Erythroblast (primary cell): Measurements from ENCODE around the gene POU2AF3.

ENCODE experiments used
- DNase-seq, 2 experiments: peaks; one replicate each; lab custom pipeline; 2025; lab: John Stamatoyannopoulos, UW
- GATA1 ChIP-seq: IDR thresholded peaks from 2 replicates; pipeline ENCODE4 v1.6.1; 2011; ENCODE audit warnings: low read depth, mild to moderate bottlenecking, control low read depth, low read length, moderate library complexity
- POLR2A ChIP-seq: IDR thresholded peaks from 2 replicates; pipeline ENCODE4 v1.6.1; 2011; ENCODE audit warnings: mild to moderate bottlenecking, low read length

The POU2AF3 gene

DNA sequence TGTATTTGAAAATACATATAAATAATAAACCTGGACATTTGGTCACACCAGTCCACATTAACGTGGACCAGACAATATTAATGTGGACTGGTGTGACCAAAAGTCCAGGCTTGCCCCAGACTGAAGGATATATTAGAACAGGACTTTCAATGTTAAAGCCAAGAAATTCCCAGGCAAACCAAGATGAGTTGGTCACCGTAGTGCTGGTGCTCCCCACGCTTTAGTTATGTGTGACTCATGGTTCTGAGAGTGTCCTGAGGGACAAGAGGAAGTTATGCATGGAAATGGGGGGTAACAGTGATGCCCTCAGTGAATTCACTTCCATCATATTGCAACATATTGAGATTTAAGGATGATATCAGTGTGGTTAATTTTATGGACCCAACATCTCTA lies 49.4 kb downstream of the POU2AF3 start:
- TF ChIP-seq POLR2A (no peak), GATA1 (no peak)
- no peak for DNase-seq

DNA sequence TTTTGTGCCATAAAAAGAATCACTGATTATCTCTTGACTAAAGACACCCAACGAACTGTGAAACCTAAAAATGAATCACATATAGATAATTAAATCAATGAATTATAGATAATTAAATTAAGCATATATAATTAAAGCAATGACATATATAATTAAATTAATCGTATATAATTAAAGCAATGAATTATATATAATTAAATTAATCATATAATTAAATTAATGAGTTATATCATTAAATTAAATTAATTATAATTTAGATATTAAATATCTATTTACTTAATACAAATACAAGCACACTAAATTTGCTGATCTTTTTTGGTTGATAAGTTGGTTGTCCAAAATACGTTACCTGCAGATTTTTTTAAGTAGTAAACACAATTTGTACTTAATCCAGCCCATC lies 49.8 kb downstream of the POU2AF3 start:
- TF ChIP-seq POLR2A (no peak), GATA1 (no peak)

DNA sequence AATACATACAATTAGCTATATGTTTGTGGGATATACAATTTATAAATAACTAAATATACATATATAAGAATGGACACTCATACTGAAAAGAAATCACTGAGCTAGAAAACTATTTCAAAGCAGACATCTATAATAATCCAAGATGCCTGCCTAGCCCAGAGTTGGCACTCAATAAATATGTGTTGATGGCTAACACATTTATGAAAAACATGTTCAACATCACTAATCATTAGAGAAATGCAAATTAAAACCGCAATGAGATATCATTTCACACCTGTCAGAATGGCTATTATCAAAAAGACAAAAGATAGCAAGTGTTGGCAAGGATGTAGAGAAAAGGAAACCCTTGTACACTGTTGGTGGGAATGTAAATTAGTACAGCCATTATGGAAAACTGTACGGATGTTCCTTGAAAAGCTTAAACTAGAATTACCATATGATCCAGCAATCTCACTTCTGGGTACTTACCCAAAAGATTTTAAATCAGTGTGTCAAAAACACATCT lies 50.9 kb downstream of the POU2AF3 start:
- TF ChIP-seq GATA1 (no peak), POLR2A (no peak)
- no peak for DNase-seq

More for the DNA sequence above, 49.8 kb downstream of the POU2AF3 start:
- no peak for DNase-seq

DNA sequence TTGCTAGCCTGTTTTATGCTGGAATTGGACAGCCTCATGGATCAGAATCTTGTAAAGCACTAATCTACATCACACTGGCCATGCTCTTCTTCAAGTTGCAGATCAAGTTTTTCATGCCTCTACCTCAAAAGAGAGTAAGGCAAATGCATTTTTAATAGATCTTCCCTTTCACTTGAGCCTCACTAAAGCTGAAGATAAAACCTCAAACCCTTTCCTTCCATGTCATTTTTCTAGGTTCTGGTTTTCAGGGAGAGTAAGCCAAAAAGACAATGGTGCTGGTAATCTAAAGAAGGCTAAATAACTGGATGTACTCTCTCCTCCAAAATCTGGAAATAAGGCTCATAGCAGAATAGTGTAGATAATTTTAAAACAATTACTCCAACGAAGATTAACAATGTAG lies 52.5 kb downstream of the POU2AF3 start:
- TF ChIP-seq POLR2A = no peak
- no peak for TF ChIP-seq GATA1
- no peak for DNase-seq

DNA sequence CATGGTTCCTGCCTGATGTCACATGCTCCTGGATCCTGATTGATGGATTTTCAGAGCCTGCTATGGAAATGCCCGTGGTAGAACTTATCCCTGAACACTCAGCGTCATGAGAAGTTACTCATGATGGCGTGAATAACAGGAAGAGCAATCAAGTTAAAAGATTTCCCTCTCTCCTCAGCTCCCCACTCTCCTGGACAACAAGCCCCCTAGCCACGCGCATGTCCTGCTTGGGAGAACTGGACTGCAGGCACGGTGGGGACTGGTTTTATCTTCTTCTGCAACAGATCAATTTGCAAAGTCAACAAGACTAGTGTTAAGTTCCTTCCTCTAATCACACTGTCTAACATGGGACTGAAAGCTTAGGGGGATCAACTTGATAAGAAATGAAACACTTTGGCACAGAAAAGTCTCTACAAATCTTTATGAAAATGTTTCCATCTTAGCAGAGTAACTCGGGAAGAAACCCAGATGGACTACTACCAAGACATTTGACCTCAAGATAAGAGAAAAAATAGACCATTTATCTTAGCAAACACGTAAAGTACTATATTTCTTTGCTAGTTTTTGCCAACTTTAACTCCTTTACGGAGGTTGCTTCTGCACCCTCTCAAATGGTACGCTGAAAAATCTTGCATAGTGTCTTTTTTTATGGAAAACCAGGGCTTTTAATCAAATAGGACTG lies 53.2 kb downstream of the POU2AF3 start:
- no peak for DNase-seq
- TF ChIP-seq POLR2A (no peak), GATA1 (no peak)

DNA sequence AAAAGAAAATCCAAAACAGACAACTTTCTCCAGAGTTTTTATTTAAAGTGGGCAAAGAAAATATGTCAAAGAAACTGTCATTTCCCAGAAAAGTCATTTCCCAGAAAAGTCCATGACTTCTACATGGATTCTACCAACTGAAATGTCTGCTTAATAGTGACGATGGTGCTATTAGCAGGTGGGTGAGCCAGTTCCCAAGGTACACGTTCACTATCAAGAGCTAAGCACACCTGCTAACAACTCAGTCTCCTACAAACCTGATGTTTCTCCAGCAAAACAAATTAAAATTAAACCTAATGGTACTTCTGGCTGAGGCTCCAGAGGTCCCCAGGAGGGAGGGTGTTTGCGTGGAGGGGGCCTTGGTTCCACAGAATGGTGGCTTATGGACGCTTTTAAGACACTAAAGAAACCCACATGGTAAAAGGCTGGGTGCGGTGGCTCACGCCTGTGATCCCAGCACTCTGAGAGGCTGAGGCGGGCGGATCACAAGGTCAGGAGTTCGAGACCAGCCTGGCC lies 53.9 kb downstream of the POU2AF3 start:
- TF ChIP-seq POLR2A (no peak), GATA1 (no peak)

DNA sequence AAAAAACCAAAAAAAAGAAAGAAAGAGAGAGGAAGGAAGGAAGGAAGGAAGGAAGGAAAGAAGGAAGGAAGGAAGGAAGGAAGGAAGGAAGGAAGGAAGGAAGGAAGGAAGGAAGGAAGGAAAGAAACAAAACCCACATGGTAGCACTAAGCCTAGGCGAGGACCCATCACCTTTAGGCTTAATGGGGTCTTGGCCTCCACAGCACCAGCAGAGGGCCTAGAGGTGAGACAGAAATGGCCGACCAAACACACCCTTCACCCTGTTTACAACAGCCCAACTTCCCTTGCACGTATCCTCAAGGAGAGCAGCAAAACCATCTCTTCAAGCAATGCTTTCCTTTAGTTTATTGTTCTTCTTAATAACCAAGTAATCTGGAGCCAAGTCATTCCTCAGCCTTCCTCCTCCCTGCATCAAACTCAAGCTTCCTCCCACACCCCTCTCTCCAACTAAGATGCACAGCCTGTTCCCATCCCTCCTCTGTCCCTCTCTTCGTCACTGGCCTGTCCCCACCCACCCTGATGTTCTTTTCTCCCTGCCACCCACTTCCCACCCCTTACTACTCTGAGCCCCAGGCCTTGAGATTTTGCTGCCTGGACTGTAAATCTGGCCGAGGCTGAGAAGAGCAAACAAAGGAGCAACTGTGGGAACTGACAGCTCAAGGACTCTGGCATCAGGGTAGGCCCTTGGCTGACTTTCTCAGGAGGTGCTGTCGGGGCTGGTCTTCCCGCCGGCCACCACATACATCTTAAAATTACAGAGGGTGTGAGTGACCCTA lies 54.8 kb downstream of the POU2AF3 start:
- TF ChIP-seq POLR2A (no peak), GATA1 (no peak)

More for the DNA sequence above, 53.9 kb downstream of the POU2AF3 start:
- no peak for DNase-seq

DNA sequence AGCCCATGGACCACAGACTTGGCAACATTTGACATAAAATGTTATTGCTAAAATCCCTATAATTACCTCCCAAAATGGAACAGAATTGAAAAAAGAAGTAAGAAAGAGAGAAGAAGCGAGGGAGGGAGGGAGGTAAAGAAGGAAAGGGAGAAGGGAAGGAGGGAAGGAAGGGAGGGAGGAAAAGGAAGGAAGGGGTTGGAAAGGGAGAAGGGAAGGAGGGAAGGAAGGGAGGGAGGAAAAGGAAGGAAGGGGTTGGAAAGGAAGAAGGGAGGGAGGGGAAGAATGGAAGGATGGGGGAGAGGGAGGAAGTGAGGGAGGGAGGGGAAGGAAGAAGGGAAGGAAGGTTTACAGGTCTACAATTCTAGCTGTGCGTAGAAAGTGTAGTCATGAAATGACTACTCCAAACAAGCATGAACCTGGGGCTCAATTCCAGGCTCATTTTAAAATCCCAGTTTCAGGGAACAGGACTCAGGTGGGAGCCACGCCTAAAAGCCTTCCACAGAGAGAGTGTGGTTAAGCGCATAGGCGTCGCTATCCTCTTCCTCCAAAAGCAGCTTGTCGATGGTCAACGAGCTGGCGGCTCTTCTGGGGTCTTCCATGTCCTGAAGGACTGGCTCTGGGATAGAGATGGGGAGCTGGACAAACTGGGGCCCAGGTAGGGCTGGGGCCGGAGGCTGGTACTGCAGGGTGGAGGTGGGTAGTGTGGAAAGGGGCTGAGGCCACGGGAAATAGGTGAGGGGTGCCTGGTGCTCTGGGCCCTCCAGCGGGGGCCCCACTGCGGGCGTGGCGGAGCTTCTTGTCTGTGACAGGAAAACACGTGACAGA lies 55.6 kb downstream of the POU2AF3 start:
- DNase-seq = no peak
- no peak for TF ChIP-seq POLR2A
- no peak for TF ChIP-seq GATA1

More for the DNA sequence above, 54.8 kb downstream of the POU2AF3 start:
- no peak for DNase-seq

DNA sequence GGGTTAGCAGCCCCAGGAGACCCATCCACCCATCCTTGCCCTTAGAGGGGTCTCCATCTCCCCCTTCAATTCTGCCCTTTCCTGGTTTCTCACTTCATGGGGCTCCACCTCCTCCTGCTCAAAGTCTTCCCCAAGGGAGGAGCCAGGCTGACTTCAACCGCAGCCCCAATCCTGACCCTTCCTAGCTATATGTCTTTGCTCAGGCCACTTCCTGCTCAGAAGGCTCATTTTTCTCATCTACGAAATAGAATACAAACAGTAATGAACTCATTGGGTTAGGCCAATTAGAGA lies 56.2 kb downstream of the POU2AF3 start:
- DNase-seq = no peak
- TF ChIP-seq POLR2A (no peak), GATA1 (no peak)

DNA sequence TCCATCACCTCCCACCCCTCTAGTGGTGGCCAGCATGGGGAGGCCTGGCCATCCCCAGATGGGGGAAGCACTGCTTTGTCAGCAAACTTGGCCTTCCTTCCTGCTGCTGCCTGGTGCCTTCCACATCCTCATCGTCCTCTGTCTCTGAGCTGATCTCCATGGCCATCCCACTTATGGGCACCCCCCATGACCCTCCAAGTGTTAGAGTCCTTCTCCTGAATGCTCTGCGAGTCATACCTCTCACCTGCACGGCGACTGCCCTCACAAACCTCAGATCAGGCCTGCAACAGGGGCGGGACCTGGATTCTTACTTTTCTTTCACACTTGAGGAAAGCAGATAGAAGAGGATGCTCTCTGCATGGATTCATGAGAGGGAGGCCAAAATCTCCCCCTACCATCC lies 56.8 kb downstream of the POU2AF3 start:
- no peak for DNase-seq
- TF ChIP-seq POLR2A (no peak), GATA1 (no peak)

DNA sequence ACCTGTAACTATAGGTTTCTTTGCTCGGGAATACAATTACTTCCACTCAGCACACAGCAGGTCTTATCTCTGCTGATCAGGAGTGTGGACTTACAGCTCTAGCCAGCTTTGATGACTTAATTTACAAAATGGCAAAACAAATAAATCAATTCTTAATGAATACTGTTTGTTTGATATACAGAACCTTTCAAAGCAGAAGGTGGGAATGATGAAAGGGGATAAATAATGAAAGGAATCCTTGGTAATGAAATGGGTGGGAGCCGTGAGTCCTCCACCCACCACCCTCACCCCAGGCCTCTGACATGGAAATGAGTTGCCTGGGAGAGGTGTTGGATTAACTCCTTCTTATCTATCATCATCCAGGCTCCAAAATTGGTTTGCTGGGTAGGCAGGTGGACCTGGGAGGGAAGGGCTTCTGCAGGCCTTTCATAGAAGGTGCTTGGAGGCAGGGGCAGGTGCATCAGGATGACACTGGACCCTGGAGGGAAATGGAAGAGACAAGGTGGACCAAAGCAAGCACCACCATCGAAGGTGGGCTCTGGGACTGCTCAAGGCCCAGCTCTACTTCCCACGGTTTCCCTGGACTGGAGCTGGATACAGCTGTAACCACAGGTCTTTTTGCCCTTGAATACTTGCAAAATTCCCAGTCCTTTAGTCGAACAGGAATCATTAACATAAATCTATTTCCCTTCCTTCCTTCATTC lies 57.8 kb downstream of the POU2AF3 start:
- no peak for DNase-seq
- TF ChIP-seq GATA1 (no peak), POLR2A (no peak)

DNA sequence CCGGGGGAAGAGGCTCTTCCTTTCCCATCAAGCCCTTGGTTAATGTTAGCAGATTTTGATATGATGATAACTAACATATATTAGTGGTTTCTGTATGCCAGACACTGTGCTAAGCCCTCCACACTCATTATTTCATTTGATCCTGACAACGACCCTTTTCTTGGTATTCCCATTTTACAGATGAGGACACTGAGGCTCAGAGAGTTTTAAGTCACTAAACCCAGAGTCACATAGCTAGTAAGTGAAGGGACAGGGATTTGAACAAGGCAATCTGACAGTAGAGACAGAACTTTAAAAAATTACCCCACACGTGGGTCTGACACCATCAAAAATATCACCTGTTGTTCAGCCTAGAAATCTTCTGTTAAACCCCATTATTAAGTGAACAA lies 58.3 kb downstream of the POU2AF3 start:
- TF ChIP-seq POLR2A (no peak), GATA1 (no peak)
- no peak for DNase-seq

DNA sequence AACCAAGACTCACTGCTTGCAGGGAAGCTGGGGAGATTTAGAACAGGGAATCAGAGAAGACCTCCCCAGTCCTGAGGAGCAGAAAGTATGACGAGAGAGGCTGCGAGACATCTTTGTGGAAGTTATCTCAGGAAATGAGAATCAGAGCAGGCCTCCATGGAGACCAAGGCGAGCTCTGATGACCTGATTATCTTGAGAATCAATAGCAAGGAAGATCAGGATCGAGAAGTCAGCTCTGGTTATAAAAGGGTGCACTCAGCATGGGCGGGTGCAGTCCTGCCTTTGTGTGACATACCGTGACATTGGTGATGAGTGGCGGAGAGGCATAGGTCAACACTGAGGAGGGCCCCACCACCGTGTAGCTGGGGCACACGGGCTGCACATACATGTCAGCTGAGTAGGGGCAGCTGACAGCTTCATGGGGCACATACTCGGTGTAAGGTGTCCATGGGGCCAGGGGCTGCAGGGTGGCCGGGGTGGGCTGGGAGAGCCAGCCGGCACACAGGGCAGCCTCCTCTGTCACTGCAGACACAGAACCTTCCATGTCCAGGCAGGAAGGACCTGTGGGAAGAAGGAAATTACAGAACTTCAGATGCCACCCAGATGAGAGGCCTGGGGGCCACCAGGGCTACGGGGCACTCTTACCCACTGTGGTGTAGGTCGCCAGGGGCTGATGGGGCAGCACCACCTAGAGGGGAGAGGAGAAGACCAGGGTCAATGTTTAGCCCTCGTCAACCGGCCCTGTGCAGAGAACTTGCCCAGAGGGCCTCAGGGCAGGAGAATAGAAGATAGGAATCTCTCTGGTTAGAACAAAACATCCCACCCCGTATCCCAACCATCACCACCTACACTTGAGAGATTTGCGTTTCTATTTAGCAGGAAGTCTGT lies 59.0 kb downstream of the POU2AF3 start:
- no peak for DNase-seq
- no peak for TF ChIP-seq GATA1
- no peak for TF ChIP-seq POLR2A
